ENCODE data around the gene TTLL12.

DNA sequence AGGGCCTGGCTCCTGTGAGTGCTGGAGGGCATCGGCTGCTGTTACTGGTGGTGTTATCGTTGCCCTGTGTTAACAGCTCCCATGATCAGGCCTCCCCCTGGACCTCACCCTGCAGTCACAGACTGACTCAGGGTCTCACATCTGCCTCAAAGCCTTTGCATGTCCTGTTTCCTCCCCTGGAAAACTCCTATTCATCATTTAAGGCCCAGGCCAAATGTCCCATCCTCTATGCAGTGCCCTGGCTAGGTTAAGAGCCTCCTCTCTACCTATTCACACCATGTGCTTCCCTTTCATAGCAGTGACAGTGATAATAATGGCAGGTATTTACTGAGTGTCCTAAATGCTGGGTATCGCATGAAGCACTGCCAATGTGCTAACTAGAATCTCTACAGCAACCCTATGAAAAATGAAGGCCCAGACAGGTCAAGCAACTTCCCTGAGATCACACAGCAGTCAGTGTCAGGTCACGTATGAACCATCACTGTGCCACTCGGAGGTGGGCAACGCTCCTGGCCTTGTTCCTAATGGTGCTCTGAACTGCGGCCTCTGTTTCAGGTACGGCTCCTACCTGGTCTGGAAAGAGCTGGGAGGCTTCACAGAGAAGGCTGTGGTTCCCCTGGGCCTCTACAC is 26.3 kb downstream of the TTLL12 start:
- TF ChIP-seq, protein P1, sequence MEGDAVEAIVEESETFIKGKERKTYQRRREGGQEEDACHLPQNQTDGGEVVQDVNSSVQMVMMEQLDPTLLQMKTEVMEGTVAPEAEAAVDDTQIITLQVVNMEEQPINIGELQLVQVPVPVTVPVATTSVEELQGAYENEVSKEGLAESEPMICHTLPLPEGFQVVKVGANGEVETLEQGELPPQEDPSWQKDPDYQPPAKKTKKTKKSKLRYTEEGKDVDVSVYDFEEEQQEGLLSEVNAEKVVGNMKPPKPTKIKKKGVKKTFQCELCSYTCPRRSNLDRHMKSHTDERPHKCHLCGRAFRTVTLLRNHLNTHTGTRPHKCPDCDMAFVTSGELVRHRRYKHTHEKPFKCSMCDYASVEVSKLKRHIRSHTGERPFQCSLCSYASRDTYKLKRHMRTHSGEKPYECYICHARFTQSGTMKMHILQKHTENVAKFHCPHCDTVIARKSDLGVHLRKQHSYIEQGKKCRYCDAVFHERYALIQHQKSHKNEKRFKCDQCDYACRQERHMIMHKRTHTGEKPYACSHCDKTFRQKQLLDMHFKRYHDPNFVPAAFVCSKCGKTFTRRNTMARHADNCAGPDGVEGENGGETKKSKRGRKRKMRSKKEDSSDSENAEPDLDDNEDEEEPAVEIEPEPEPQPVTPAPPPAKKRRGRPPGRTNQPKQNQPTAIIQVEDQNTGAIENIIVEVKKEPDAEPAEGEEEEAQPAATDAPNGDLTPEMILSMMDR (IDR thresholded peaks at IDR 0.05): no peak
- TF ChIP-seq RAD21 (conservative IDR thresholded peaks at IDR 0.05 in 1 of 2, IDR thresholded peaks at IDR 0.05 in 1 of 2) (no peak), TFCP2L1 (CRISPR knock-in tag; IDR thresholded peaks at IDR 0.05) (no peak), POLR2A (IDR thresholded peaks at IDR 0.05; ENCODE audit: low read length) (no peak)
- TF ChIP-seq, protein P2, sequence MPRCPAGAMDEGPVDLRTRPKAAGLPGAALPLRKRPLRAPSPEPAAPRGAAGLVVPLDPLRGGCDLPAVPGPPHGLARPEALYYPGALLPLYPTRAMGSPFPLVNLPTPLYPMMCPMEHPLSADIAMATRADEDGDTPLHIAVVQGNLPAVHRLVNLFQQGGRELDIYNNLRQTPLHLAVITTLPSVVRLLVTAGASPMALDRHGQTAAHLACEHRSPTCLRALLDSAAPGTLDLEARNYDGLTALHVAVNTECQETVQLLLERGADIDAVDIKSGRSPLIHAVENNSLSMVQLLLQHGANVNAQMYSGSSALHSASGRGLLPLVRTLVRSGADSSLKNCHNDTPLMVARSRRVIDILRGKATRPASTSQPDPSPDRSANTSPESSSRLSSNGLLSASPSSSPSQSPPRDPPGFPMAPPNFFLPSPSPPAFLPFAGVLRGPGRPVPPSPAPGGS (IDR thresholded peaks at IDR 0.05): no peak
